ENCODE measurements around the gene SPATA4. TPM values are rescaled to one million over a fixed set of nuclear protein-coding genes. Genes with fewer than 3 reads are reported as not detected.

The SPATA4 gene
- total RNA-seq, 1 experiment from 2014 or later = 0.20 TPM

DNA sequence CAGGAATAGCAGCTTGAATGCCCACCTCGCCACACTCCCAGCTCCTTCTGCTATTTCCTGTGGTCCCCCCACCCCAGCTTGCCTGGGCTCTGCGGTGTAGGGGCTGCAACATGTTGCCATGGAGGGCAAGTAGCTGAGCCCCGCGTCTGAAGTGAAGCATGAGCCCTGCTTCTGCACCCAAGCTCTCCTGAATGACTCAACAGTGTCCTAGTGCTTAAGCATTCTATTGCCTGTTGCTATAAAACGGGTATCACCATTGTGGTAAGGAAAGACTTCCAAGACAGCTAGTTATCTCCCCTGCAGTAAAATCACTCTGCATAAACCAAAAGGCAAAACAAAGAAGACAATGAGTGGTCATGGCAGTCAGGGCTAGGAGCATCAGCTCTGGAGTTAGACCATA, 31.4 kb upstream of the SPATA4 start:
- Histone ChIP-seq H3K4me3 (replicated peaks in 1 of 2; ENCODE audit: low read depth in 1 of 2, low read length in 2 of 2) (no peak overlapping the region), H4K20me1 (ENCODE audit: insufficient read depth) (no peaks in the 10 kb centered on the region), H3K4me2 (ENCODE audit: low read length) (no peak overlapping the region), H2AFZ (ENCODE audit: low read depth, low read length, poor library complexity, severe bottlenecking) (no peak overlapping the region), H3K27ac (ENCODE audit: low read depth, low read length) (no peak overlapping the region), H3K9me2 (ENCODE audit: insufficient read depth) (no peaks in the 10 kb centered on the region), H3K79me2 (ENCODE audit: insufficient read depth, low read length) (no peaks in the 10 kb centered on the region), H3K9me3 (ENCODE audit: control insufficient read depth in 1 of 2, insufficient read depth in 1 of 2, low read depth in 1 of 2, low read length in 2 of 2) (no peaks in the 10 kb centered on the region), H3K36me3 (ENCODE audit: control insufficient read depth in 1 of 2, insufficient read depth in 2 of 2, low read length in 2 of 2) (no peaks in the 10 kb centered on the region), H3K27me3 (ENCODE audit: insufficient read depth, low read length) (no peaks in the 10 kb centered on the region), H3K4me1 (ENCODE audit: control insufficient read depth in 1 of 2, insufficient read depth in 2 of 2, low read length in 2 of 2) (no peaks in the 10 kb centered on the region), H3K9ac (ENCODE audit: low read length) (no peak overlapping the region)
- ChIA-PET POLR2A (no interaction called here), CTCF (no interaction called here), RAD21 (ENCODE audit: low non-redundant PET in 1 of 2, low total read pairs in 2 of 2, uncharacterized antibody in 2 of 2, unreplicated experiment in 2 of 2) (no interaction called here)
- ATAC-seq (no peak), DNase-seq (ENCODE audit: low read depth, low spot score) (no peak)
- no TSS peak for BruUV-seq (replicated peaks)
- intact Hi-C loops (cut with micrococcal nuclease) = no loop called here
- no peak for TF ChIP-seq CEBPB (IDR thresholded peaks at IDR 0.05; ENCODE audit: low read depth)
- TF ChIP-seq YY1 (IDR thresholded peaks at IDR 0.05; ENCODE audit: extremely low read depth, insufficient replicate concordance, low read depth, low read length) = no peak
- TF ChIP-seq POLR2AphosphoS5 (IDR thresholded peaks at IDR 0.05; ENCODE audit: low read depth, low read length) = no peak
- TF ChIP-seq POLR2A (IDR thresholded peaks at IDR 0.05; ENCODE audit: borderline replicate concordance, extremely low read depth, insufficient read depth, insufficient read length) = no peak
- no peak for TF ChIP-seq TCF7L2 (IDR thresholded peaks at IDR 0.05; ENCODE audit: borderline replicate concordance, extremely low read depth, insufficient read depth, insufficient read length)
- no peak for TF ChIP-seq ZBTB33 (IDR thresholded peaks at IDR 0.05; ENCODE audit: extremely low read depth, insufficient replicate concordance, low read length)
- no peak for TF ChIP-seq RAD21 (IDR thresholded peaks at IDR 0.05; ENCODE audit: low read depth)
- no peak for TF ChIP-seq EGR1 (IDR thresholded peaks at IDR 0.05; ENCODE audit: low read depth)
- no peak for TF ChIP-seq ELF1 (IDR thresholded peaks at IDR 0.05; ENCODE audit: borderline replicate concordance, low read depth)
- no peak for TF ChIP-seq ZFX (IDR thresholded peaks at IDR 0.05)
- TF ChIP-seq EZH2phosphoT487 (IDR thresholded peaks at IDR 0.05; ENCODE audit: borderline replicate concordance) = no peak
- TF ChIP-seq EZH2 (IDR thresholded peaks at IDR 0.05) = no peak
- TF ChIP-seq SIN3A (IDR thresholded peaks at IDR 0.05; ENCODE audit: low read depth) = no peak
- TF ChIP-seq CBX3 (IDR thresholded peaks at IDR 0.05; ENCODE audit: low read depth) = no peak

Measured in HCT116 (cell line).